Measurements from ENCODE around the gene IQCH.
"Not testable (repeated sequence)": the region's sequence is repeated elsewhere in the genome, so short reads cannot be mapped to it uniquely, and the experiment has no call there.

Gene IQCH
- total RNA-seq = 0.04 to 4.1 (median 0.28) reads per million in 17 experiments

- DNase-seq = peak; percentile 98 to 99 (median 98)
These were observed at the start of gene IQCH, which contains the start of gene AAGAB for GRCh38 chr15:67254238-67255175. Gene IQCH, plus strand, starts transcription at chr15:67254786. Its CDS starts 111 bp downstream, at chr15:67254897. Gene AAGAB, minus strand, starts transcription at chr15:67254661. Its CDS starts 30 bp downstream, at chr15:67254631.

DNA sequence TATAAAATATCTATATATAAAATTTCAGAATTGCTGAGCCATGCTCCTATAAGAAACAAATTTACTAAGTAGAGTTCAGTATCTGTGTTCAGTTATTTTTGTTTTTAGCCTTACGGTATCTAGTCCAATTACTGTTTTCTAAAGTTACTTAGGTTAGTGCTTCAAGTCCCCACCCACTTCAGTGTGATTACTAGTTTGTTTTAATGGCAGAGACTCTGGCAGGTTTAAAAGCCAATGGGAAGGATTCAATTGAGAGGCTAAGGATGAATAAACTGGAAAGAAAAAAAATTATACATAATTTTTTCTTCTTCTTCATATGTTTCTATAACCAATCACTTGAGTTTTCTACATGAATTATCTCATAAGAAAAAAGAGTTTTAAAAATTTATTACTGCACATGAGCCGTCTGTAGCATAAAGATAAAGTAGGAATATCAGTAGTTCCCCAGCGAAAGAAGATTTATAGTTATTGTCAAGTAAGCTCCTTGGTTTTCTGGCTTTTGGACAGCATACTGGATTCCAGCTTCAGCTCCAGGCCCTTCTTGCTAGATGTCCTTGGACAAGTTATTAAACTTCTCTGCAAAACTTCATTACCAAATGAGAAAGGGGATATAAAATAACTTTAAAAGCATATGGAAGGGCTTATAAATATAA, 46.9 kb upstream of the IQCH start:
- no peak for DNase-seq

- DNase-seq = no peak
These were observed 46.2 kb upstream of the IQCH start for GRCh38 chr15:67208396-67208795.

- no peak for DNase-seq
These were observed 43.9 kb upstream of the IQCH start for GRCh38 chr15:67210555-67211168.

- no peak for DNase-seq
These were observed 41.8 kb upstream of the IQCH start for GRCh38 chr15:67212684-67213367.

GRCh38 chr15:67215102-67215501, 39.5 kb upstream of the IQCH start:
- no peak for DNase-seq

DNA sequence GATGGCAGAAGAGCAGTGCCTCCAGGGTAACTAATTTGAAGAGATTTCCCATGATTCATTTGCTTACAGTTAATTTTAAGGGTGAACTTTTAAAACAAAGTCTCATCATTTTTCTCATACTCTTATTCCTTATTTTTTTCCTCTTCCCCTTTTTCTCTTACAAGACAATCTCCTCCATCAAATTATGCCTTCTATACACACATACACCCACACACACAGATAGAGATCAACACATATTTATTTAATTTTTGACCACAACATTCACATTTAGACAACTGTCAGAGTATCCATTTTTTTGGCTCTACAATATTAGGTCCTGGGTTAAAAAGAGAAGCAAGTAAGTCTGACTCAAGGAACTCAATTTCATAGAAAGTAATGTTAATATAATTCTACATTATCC, 37.7 kb upstream of the IQCH start:
- peak in 2 of 4 experiments; percentile 3 to 17 for DNase-seq

GRCh38 chr15:67218428-67218827, 36.2 kb upstream of the IQCH start:
- DNase-seq = no peak

GRCh38 chr15:67219288-67219687, 35.3 kb upstream of the IQCH start:
- no peak for DNase-seq

GRCh38 chr15:67224889-67225288, 29.7 kb upstream of the IQCH start:
- no peak for DNase-seq

- no peak for DNase-seq
These were observed 29.2 kb upstream of the IQCH start for GRCh38 chr15:67225336-67225735.

GRCh38 chr15:67227431-67227830, 27.2 kb upstream of the IQCH start:
- no peak for DNase-seq

DNA sequence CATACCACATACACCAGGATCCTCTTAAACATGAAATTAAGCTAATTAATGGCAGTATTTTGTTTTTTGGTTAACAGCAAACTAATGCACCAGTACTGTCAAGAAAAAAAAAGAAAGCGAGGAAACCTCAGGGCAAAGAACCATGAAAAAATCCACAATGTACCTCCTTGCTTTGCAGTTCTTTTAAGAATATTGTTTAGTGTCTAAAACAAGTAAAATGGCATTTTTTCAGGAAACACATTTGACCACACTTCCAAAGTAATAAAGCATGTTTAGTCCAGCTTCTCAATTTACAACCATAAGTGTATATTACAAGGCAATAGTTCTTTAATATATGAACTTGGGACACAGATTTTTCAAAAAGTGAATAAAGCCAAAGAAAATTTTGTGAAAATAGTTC, 26.7 kb upstream of the IQCH start:
- DNase-seq = no peak

DNA sequence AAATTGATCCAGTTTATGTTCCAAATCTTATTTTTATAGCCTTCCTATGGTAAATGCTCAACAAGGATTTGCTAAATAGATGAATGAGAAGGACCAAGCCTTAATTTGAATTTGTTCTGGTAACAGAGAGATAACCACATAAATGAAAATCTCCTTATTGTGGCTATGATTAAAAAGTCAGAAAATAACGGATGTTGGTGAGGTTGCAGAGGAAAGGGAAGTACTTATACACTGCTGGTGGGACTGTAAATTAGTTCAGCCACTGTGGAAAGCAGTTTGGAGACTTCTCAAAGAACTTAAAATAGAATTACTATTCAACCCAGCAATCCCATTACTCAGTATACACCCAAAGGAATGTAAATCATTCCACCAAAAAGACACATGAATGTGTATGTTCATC, 26.3 kb upstream of the IQCH start:
- DNase-seq = peak in 3 of 4 experiments; percentile 2 to 14 (median 5)

DNA sequence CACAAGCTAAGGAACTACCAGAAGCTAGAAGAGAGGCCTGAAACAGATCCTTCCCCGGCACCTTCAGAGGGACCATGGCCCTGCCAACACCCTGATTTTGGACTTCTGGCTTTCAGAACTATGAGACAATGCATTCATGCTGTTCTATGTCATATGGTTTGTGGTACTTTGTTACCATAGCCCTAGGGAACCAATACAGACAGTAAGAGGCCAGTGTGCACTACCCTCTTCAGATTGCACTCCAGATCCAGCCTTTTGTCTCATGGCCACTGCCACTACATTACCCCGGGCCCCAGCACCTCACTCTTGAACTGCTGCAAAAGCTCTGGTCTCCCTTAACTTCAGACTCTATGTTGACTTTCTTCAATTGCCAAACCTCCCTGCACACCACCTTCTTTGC, 24.1 kb upstream of the IQCH start:
- no peak for DNase-seq

DNA sequence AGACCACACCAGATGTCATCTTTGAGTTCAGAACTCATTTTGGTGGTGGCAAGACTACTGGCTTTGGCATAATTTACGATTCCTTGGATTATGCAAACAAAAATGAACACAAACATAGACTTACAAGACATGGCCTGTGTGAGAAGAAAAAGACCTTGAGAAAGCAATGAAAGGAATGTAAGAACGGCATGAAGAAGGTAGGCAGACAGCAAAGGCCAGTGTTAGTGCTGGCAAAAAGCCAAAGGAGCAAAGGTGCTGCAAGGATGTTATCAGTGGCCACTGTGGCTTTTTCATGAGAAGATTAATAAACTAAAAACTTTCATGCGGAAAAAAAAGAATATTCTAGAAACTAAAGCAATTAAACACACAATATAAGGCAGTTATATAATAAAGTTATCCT, 22.0 kb upstream of the IQCH start:
- no peak for DNase-seq

GRCh38 chr15:67240235-67241131, 14.1 kb upstream of the IQCH start:
- DNase-seq = peak; percentile 11 to 55 (median 33)

GRCh38 chr15:67241132-67241855, 13.3 kb upstream of the IQCH start:
- DNase-seq = no peak

DNA sequence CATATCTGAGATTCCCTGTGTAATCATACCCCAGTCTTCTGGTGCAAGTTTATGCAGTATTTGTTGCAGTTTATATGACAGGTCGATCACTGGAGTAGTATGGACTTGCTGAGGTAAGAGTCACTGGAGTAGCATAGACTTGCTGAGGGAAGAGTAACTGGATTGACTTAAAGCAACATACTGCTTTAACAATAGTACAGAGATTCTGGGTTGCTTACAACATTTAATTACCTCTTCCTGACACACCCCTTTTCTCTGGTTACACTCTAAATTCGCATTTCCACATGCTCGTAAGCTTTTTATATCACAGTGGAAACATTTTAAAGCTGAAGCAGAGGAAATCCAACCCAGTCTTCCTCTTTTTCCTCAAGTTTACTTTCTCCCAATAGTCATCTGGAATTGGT, 11.9 kb upstream of the IQCH start:
- DNase-seq = peak; percentile 21 to 65 (median 40)

GRCh38 chr15:67244971-67245478, 9.6 kb upstream of the IQCH start:
- no peak for DNase-seq

GRCh38 chr15:67246606-67247005, 8.0 kb upstream of the IQCH start:
- not testable (repeated sequence) for DNase-seq
